OCI-LY3 (cell line): ENCODE data around the gene UBE2QL1.

Experiments
- CTCF ChIP-seq: fragments of 200-600, 300-600 bp; sonication (generic); IDR thresholded peaks from 2 replicates; pipeline ENCODE4 v1.5.1; 2014; ENCODE audit warnings: antibody characterized with exemption, low read length, low read depth
- EZH2phosphoT487 ChIP-seq: fragments of 200-600 bp; shearing (Covaris generic); IDR thresholded peaks from 2 replicates; pipeline ENCODE4 v1.6.1; 2018; ENCODE audit warnings: antibody characterized with exemption, mixed run types, low read depth

- TF ChIP-seq CTCF (no peak), EZH2phosphoT487 (no peak)
These were observed 1.9 kb upstream of the UBE2QL1 start for GRCh38 chr5:6446626-6447309.
